IPS DF 6.9 (cell line): ENCODE measurements around the gene HOXD13.

Source experiments
- DNase-seq: peaks from one replicate; pipeline ENCODE4 v3.0.0-alpha.2; 2013; ENCODE audit warnings: low read depth, low spot score
- H3K27ac ChIP-seq: one replicate; pipeline ENCODE4 v1.5.1; 2013; ENCODE audit warnings: low read length, control low read depth
- H3K27me3 ChIP-seq: 2 replicates; pipeline ENCODE4 v1.6.1; 2013; ENCODE audit warnings: mild to moderate bottlenecking, low read length; ENCODE audit not compliant: control insufficient read depth, insufficient read depth
- H3K36me3 ChIP-seq: 2 replicates; pipeline ENCODE4 v1.6.1; 2013; ENCODE audit warnings: low read length; ENCODE audit not compliant: control insufficient read depth, insufficient read depth
- H3K4me1 ChIP-seq: 2 replicates; pipeline ENCODE4 v1.6.1; 2013; ENCODE audit warnings: low read length; ENCODE audit not compliant: control insufficient read depth, insufficient read depth
- H3K4me3 ChIP-seq: 2 replicates; pipeline ENCODE4 v1.5.1; 2013; ENCODE audit warnings: mild to moderate bottlenecking, low read length
- H3K9me3 ChIP-seq: 2 replicates; pipeline ENCODE4 v1.6.1; 2013; ENCODE audit warnings: low read length, inconsistent platforms; ENCODE audit not compliant: control insufficient read depth, insufficient read depth
- WGBS: extraction: QIAGEN DNeasy Blood & Tissue Kit; methylation state at CpG from one replicate; pipeline ENCODE4 v1.1.7; 2013; ENCODE audit warnings: mixed read lengths, missing lambda C conversion rate; ENCODE audit not compliant: insufficient read length, insufficient coverage; 5-methylcytosine and 5-hydroxymethylcytosine counted together

HOXD13 gene

GRCh38 chr2:176101842-176102241 is 9.3 kb downstream of the HOXD13 start:
- WGBS = no CpG with 5 or more reads among the region's 5 CpGs

GRCh38 chr2:176102309-176102866 is 9.9 kb downstream of the HOXD13 start:
- no peak for DNase-seq
- no peak overlapping the region for H3K27ac ChIP-seq
- no peaks in the 10 kb centered on the region for H3K9me3 ChIP-seq
- no CpG with 5 or more reads among the region's 7 CpGs for WGBS
- peaks cover 9% of the 10 kb centered on the region for H3K4me1 ChIP-seq
- no peak overlapping the region for H3K4me3 ChIP-seq
- peaks cover 97% of the 10 kb centered on the region for H3K27me3 ChIP-seq
- H3K36me3 ChIP-seq = no peaks in the 10 kb centered on the region; the same call in 1 of the 2 replicates

More at GRCh38 chr2:176101842-176102241, 9.3 kb downstream of the HOXD13 start:
- no peak for DNase-seq
- H3K9me3 ChIP-seq = no peaks in the 10 kb centered on the region
- H3K4me1 ChIP-seq = peaks cover 5% of the 10 kb centered on the region
- H3K4me3 ChIP-seq = no peak overlapping the region
- no peaks in the 10 kb centered on the region; the same call in 1 of the 2 replicates for H3K36me3 ChIP-seq
- peaks cover 91% of the 10 kb centered on the region for H3K27me3 ChIP-seq
- H3K27ac ChIP-seq = no peak overlapping the region

- no CpG with 5 or more reads among the region's 7 CpGs for WGBS
- no peak overlapping the region for H3K27ac ChIP-seq
- peaks cover 96% of the 10 kb centered on the region for H3K27me3 ChIP-seq
- no peak overlapping the region for H3K4me3 ChIP-seq
- no peaks in the 10 kb centered on the region; the same call in 1 of the 2 replicates for H3K36me3 ChIP-seq
- peaks cover 9% of the 10 kb centered on the region for H3K4me1 ChIP-seq
- DNase-seq = no peak
- no peaks in the 10 kb centered on the region for H3K9me3 ChIP-seq
Measured at GRCh38 chr2:176103194-176103593, 10.7 kb downstream of the HOXD13 start.

- no CpG with 5 or more reads among the region's 17 CpGs for WGBS
- H3K9me3 ChIP-seq = no peaks in the 10 kb centered on the region
- DNase-seq = no peak
- H3K27ac ChIP-seq = no peak overlapping the region
- H3K4me1 ChIP-seq = peaks cover 7% of the 10 kb centered on the region
- no peaks in the 10 kb centered on the region; the same call in 1 of the 2 replicates for H3K36me3 ChIP-seq
- H3K27me3 ChIP-seq = peaks cover 96% of the 10 kb centered on the region
- H3K4me3 ChIP-seq = no peak overlapping the region
Measured at GRCh38 chr2:176103742-176104315, 11.3 kb downstream of the HOXD13 start.

- Histone ChIP-seq H3K27ac (no peak overlapping the region), H3K27me3 (peaks cover 96% of the 10 kb centered on the region)
- DNase-seq = no peak
Measured at GRCh38 chr2:176104316-176105077, 12.0 kb downstream of the HOXD13 start.

GRCh38 chr2:176105078-176105729 is 12.7 kb downstream of the HOXD13 start:
- Histone ChIP-seq H3K4me3 (no peak overlapping the region; the same call in 1 of the 2 replicates), H3K27ac (no peak overlapping the region), H3K36me3 (no peaks in the 10 kb centered on the region; the same call in 1 of the 2 replicates), H3K9me3 (no peaks in the 10 kb centered on the region), H3K4me1 (peaks cover 5% of the 10 kb centered on the region), H3K27me3 (peaks cover 96% of the 10 kb centered on the region)
- DNase-seq = no peak
- WGBS = no CpG with 5 or more reads among the region's 25 CpGs

More at GRCh38 chr2:176104316-176105077, 12.0 kb downstream of the HOXD13 start:
- Histone ChIP-seq H3K4me3 (no peak overlapping the region; the same call in 1 of the 2 replicates), H3K9me3 (no peaks in the 10 kb centered on the region), H3K36me3 (no peaks in the 10 kb centered on the region; the same call in 1 of the 2 replicates), H3K4me1 (peaks cover 7% of the 10 kb centered on the region)
- WGBS = no CpG with 5 or more reads among the region's 56 CpGs

- H3K4me1 ChIP-seq = peaks cover 5% of the 10 kb centered on the region
- no peaks in the 10 kb centered on the region; the same call in 1 of the 2 replicates for H3K36me3 ChIP-seq
- WGBS = no CpG with 5 or more reads among the region's 25 CpGs
- H3K9me3 ChIP-seq = no peaks in the 10 kb centered on the region
- DNase-seq = no peak
- H3K27ac ChIP-seq = no peak overlapping the region
- peaks cover 96% of the 10 kb centered on the region for H3K27me3 ChIP-seq
- no peak overlapping the region for H3K4me3 ChIP-seq
Measured at GRCh38 chr2:176105730-176106580, 13.4 kb downstream of the HOXD13 start.

- Histone ChIP-seq H3K4me1 (peaks cover 5% of the 10 kb centered on the region), H3K27ac (no peak within 1 kb of the TSS), H3K4me3 (peak within 1 kb of the TSS; percentile 10; the same call in 1 of the 2 replicates), H3K9me3 (no peaks in the 10 kb centered on the region), H3K27me3 (peaks cover 95% of the 10 kb centered on the region), H3K36me3 (no peaks in the 10 kb centered on the region; the same call in 1 of the 2 replicates)
- DNase-seq = no peak
- WGBS = no CpG with 5 or more reads among the region's 85 CpGs
Measured at GRCh38 chr2:176106581-176107539, 14.3 kb downstream of the HOXD13 start, which contains the start of gene HOXD11. HOXD11 (plus strand) TSS chr2:176107280; CDS start chr2:176107356, 76 bp downstream.

- Histone ChIP-seq H3K9me3 (no peaks in the 10 kb centered on the region), H3K4me3 (no peak overlapping the region), H3K27ac (no peak overlapping the region), H3K27me3 (peaks cover 95% of the 10 kb centered on the region), H3K4me1 (peaks cover 5% of the 10 kb centered on the region), H3K36me3 (no peaks in the 10 kb centered on the region; the same call in 1 of the 2 replicates)
- WGBS = no CpG with 5 or more reads among the region's 59 CpGs
- DNase-seq = no peak
Measured at GRCh38 chr2:176107731-176108181, 15.2 kb downstream of the HOXD13 start.
